ENCODE data around the gene ERLEC1.
"Not testable (repeated sequence)": the region's sequence is repeated elsewhere in the genome, so short reads cannot be mapped to it uniquely, and the experiment has no call there.

DNA sequence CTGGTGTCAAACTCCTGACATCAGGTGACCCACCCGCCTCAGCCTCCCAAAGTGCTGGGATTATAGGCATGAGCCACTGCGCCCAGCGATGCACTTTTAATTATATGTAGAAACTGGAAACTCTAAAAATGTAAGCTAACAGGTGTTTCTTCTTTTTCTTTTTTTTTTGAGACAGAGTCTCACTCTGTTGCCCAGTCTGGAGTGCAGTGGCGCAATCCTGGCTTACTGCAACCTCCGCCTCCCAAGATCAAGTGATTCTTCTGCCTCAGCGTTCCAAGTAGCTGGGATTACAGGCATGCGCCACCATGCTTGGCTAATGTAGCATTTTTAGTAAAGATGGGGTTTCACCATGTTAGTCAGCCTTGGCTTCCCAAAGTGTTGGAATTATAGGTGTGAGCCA is 54.8 kb downstream of the ERLEC1 start:
- TF ChIP-seq EZH2phosphoT487 (IDR thresholded peaks at IDR 0.05; ENCODE audit: borderline replicate concordance, low read depth, low read length) = not testable (repeated sequence)
- TF ChIP-seq, protein P1, sequence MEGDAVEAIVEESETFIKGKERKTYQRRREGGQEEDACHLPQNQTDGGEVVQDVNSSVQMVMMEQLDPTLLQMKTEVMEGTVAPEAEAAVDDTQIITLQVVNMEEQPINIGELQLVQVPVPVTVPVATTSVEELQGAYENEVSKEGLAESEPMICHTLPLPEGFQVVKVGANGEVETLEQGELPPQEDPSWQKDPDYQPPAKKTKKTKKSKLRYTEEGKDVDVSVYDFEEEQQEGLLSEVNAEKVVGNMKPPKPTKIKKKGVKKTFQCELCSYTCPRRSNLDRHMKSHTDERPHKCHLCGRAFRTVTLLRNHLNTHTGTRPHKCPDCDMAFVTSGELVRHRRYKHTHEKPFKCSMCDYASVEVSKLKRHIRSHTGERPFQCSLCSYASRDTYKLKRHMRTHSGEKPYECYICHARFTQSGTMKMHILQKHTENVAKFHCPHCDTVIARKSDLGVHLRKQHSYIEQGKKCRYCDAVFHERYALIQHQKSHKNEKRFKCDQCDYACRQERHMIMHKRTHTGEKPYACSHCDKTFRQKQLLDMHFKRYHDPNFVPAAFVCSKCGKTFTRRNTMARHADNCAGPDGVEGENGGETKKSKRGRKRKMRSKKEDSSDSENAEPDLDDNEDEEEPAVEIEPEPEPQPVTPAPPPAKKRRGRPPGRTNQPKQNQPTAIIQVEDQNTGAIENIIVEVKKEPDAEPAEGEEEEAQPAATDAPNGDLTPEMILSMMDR (conservative IDR thresholded peaks at IDR 0.05; ENCODE audit: low read length) = not testable (repeated sequence)
